Measurements from ENCODE around the gene SIRT2. TPM values are rescaled to one million over a fixed set of nuclear protein-coding genes. Genes with fewer than 3 reads are reported as not detected.

Gene SIRT2
- total and polyA plus RNA-seq, 2 of the 13 experiments (the other 11 are each of a cell fraction or from before 2014, with no cell fraction given), result 22.3 to 26.1 TPM

DNA sequence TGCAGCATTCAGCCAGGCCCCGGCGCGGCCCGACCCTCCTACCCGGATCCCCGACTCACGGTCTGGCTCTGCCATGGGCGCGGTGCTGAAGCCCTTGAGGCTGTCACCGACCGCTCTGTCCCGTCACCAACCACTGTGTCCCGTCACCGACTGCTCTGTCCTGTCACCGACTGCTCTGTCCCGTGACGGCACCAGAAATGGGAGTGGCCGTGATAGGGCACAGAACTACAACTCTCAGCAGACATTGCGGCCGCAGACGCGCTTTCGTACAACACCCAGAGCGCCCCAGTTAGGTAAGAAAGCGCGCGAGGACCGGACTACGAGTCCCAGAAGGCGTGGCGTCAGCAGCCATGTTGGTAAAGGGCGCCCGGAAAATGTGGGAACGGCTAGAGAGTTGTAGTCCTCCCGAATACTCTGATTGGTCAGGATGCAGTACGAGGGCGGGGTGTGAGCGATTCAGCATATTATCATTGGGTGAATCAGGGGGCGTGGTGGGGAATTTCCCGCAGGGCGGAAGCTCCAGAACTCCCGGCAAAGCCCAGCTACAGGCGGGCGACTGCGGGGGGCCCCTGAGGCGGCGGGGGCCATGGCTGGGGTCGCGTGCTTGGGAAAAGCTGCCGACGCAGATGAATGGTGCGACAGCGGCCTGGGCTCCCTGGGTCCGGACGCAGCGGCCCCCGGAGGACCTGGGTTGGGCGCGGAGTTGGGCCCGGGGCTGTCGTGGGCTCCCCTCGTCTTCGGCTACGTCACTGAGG, at the start of gene SIRT2, which contains the start of gene NFKBIB (continued):
- TF ChIP-seq SOX6 (IDR thresholded peaks at IDR 0.05), result no peak
- peak; percentile 37 for TF ChIP-seq SOX6 (CRISPR knock-in tag; IDR thresholded peaks at IDR 0.05)
- TF ChIP-seq ZNF607 (CRISPR knock-in tag; IDR thresholded peaks at IDR 0.05; ENCODE audit: borderline replicate concordance), result peak; percentile 42; the same call in 1 of the 2 replicates
- 0 out of 2 replicates have a peak, but pooled peaks have one; percentile 51 for TF ChIP-seq SMAD1 (CRISPR knock-in tag; IDR thresholded peaks at IDR 0.05; ENCODE audit: borderline replicate concordance, low read depth)
- TF ChIP-seq ZNF790 (CRISPR knock-in tag; IDR thresholded peaks at IDR 0.05; ENCODE audit: borderline replicate concordance), result peak; percentile 68; the same call in 1 of the 2 replicates
- TF ChIP-seq, protein P1, sequence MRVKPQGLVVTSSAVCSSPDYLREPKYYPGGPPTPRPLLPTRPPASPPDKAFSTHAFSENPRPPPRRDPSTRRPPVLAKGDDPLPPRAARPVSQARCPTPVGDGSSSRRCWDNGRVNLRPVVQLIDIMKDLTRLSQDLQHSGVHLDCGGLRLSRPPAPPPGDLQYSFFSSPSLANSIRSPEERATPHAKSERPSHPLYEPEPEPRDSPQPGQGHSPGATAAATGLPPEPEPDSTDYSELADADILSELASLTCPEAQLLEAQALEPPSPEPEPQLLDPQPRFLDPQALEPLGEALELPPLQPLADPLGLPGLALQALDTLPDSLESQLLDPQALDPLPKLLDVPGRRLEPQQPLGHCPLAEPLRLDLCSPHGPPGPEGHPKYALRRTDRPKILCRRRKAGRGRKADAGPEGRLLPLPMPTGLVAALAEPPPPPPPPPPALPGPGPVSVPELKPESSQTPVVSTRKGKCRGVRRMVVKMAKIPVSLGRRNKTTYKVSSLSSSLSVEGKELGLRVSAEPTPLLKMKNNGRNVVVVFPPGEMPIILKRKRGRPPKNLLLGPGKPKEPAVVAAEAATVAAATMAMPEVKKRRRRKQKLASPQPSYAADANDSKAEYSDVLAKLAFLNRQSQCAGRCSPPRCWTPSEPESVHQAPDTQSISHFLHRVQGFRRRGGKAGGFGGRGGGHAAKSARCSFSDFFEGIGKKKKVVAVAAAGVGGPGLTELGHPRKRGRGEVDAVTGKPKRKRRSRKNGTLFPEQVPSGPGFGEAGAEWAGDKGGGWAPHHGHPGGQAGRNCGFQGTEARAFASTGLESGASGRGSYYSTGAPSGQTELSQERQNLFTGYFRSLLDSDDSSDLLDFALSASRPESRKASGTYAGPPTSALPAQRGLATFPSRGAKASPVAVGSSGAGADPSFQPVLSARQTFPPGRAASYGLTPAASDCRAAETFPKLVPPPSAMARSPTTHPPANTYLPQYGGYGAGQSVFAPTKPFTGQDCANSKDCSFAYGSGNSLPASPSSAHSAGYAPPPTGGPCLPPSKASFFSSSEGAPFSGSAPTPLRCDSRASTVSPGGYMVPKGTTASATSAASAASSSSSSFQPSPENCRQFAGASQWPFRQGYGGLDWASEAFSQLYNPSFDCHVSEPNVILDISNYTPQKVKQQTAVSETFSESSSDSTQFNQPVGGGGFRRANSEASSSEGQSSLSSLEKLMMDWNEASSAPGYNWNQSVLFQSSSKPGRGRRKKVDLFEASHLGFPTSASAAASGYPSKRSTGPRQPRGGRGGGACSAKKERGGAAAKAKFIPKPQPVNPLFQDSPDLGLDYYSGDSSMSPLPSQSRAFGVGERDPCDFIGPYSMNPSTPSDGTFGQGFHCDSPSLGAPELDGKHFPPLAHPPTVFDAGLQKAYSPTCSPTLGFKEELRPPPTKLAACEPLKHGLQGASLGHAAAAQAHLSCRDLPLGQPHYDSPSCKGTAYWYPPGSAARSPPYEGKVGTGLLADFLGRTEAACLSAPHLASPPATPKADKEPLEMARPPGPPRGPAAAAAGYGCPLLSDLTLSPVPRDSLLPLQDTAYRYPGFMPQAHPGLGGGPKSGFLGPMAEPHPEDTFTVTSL (CRISPR knock-in tag; IDR thresholded peaks at IDR 0.05; ENCODE audit: borderline replicate concordance), result peak; percentile 60; the same call in 1 of the 2 replicates
- peak; percentile 97 for TF ChIP-seq HCFC1 (IDR thresholded peaks at IDR 0.05; ENCODE audit: low read depth, low read length)
- 0 out of 2 replicates have a peak, but pooled peaks have one; percentile 41 for TF ChIP-seq SALL2 (CRISPR knock-in tag; IDR thresholded peaks at IDR 0.05)
- TF ChIP-seq NCOA2 (CRISPR knock-in tag; IDR thresholded peaks at IDR 0.05), result no peak; the same call in 1 of the 2 replicates
- peak; percentile 88; the same call in 1 of the 2 replicates for TF ChIP-seq ELF4 (CRISPR knock-in tag; IDR thresholded peaks at IDR 0.05; ENCODE audit: borderline replicate concordance)
- TF ChIP-seq ZNF280B (CRISPR knock-in tag; IDR thresholded peaks at IDR 0.05; ENCODE audit: borderline replicate concordance), result peak; percentile 77; the same call in 1 of the 2 replicates
- TF ChIP-seq LCORL (IDR thresholded peaks at IDR 0.05), result no peak
- TF ChIP-seq LCORL (CRISPR knock-in tag; IDR thresholded peaks at IDR 0.05), result peak; percentile 52; the same call in 1 of the 2 replicates
- no peak for TF ChIP-seq ZNF652 (CRISPR knock-in tag; IDR thresholded peaks at IDR 0.05; ENCODE audit: borderline replicate concordance, low read depth)
- no peak for TF ChIP-seq PRPF4 (IDR thresholded peaks at IDR 0.05; ENCODE audit: low read depth, low read length, poor library complexity, severe bottlenecking)
- no peak; the same call in 1 of the 2 replicates for TF ChIP-seq ZBTB2 (CRISPR knock-in tag; IDR thresholded peaks at IDR 0.05; ENCODE audit: low read depth)
- TF ChIP-seq EP300 (IDR thresholded peaks at IDR 0.05; ENCODE audit: low read depth in 2 of 2, low read length in 2 of 2), result peak in 1 of 2 experiments; percentile 4; a peak in 1 of 4 replicates
- 0 out of 2 replicates have a peak, but pooled peaks have one; percentile 21 for TF ChIP-seq EP300 (CRISPR knock-in tag; IDR thresholded peaks at IDR 0.05; ENCODE audit: borderline replicate concordance)
- TF ChIP-seq MXI1 (IDR thresholded peaks at IDR 0.05; ENCODE audit: borderline replicate concordance, low read depth, low read length), result peak; percentile 81; the same call in 2 of the 3 replicates

All from HepG2 (cell line).